ENCODE measurements around the gene NEU1.
"Not testable (repeated sequence)": the region's sequence is repeated elsewhere in the genome, so short reads cannot be mapped to it uniquely, and the experiment has no call there.

NEU1 gene

DNA sequence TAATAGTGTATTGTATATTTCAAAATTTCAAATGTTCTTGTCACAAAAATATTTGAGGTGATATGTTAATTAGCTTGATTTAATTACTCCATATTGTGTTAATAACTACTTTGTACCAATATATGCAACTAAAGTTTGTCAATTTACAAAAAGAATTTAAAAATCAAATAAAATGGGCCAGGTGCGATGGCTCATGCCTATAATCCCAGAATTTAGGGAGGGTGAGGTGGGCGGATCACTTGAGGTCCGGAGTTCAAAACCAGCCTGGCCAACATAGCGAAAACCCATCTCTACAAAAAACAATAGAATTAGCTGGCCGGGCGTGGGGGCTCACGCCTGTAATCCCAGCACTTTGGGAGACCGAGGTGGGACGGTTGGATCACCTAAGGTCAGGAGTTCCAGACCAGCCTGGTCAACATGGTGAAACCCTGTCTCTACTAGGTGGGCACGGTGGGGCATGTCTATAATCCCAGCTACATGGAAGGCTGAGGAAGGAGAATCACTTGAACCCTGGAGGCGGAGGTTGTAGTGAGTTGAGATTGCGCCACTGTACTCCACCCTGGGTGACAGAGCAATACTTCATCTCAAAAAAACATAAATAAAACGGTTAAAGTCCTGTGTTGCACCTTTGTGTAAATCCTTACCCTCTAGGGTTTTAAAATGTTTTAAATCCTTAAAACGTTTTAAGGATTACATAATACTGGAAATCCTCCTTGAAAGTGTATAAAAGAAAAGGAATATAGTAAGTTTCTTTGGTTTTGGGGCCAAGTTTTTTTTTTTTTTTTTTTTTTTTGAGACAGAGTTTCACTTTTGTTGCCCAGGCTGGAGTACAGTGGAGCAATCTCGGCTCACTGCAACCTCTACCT lies 31.0 kb downstream of the NEU1 start:
- H3K27me3 ChIP-seq (ENCODE audit: control insufficient read depth in 1 of 2, insufficient read depth in 2 of 2, low read length in 2 of 2) = no peaks in the 10 kb centered on the region
- peak overlapping the region; percentile 14 for H3K27ac ChIP-seq (ENCODE audit: low read depth, low read length)
- peak overlapping the region in 1 of 2 donors; percentile 80 for H3K4me3 ChIP-seq (ENCODE audit: low read depth in 1 of 2, low read length in 2 of 2)
- H3K4me1 ChIP-seq (ENCODE audit: control insufficient read depth in 1 of 2, insufficient read depth in 2 of 2, low read length in 2 of 2) = peaks cover 10 to 37% of the 10 kb centered on the region in 2 donors
- no peaks in the 10 kb centered on the region for H3K36me3 ChIP-seq (ENCODE audit: control insufficient read depth in 1 of 2, insufficient read depth in 2 of 2, low read length in 2 of 2)
- peak overlapping the region; percentile 83 to 90 for H3K9ac ChIP-seq (ENCODE audit: low read depth in 1 of 2, low read length in 2 of 2)
- no peaks in the 10 kb centered on the region for H3K9me3 ChIP-seq (ENCODE audit: control insufficient read depth in 1 of 2, low read length in 2 of 2)

DNA sequence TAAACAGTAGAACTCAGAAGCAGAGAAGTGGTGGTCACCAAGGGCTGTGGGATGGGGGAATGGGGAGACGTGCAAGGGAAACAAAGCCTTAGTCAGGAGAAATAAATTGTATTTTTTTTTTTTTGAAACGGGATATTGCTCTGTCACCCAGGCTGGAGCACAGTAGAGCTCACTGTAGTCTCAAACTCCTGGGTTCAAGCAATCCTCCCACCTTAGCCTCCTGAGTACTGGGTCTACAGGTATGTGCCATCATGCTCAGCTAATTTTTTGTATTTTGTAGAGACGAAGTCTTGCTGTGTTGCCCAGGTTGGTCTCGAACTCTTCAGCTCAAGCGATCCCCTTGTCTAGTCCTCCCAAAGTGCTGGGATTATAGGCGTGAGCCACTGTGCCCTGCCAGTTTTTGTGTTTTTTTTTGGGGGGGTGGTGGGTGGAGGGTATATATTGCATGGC lies 31.7 kb downstream of the NEU1 start:
- Histone ChIP-seq H3K4me3 (ENCODE audit: low read depth in 1 of 2, low read length in 2 of 2) (peak overlapping the region; percentile 77 to 80), H3K4me1 (ENCODE audit: control insufficient read depth in 1 of 2, insufficient read depth in 2 of 2, low read length in 2 of 2) (peaks cover 9 to 34% of the 10 kb centered on the region in 2 donors), H3K9ac (ENCODE audit: low read depth in 1 of 2, low read length in 2 of 2) (peak overlapping the region; percentile 83 to 90), H3K9me3 (ENCODE audit: control insufficient read depth in 1 of 2, low read length in 2 of 2) (no peaks in the 10 kb centered on the region), H3K27ac (ENCODE audit: low read depth, low read length) (peak overlapping the region; percentile 64), H3K27me3 (ENCODE audit: control insufficient read depth in 1 of 2, insufficient read depth in 2 of 2, low read length in 2 of 2) (no peaks in the 10 kb centered on the region), H3K36me3 (ENCODE audit: control insufficient read depth in 1 of 2, insufficient read depth in 2 of 2, low read length in 2 of 2) (no peaks in the 10 kb centered on the region)

DNA sequence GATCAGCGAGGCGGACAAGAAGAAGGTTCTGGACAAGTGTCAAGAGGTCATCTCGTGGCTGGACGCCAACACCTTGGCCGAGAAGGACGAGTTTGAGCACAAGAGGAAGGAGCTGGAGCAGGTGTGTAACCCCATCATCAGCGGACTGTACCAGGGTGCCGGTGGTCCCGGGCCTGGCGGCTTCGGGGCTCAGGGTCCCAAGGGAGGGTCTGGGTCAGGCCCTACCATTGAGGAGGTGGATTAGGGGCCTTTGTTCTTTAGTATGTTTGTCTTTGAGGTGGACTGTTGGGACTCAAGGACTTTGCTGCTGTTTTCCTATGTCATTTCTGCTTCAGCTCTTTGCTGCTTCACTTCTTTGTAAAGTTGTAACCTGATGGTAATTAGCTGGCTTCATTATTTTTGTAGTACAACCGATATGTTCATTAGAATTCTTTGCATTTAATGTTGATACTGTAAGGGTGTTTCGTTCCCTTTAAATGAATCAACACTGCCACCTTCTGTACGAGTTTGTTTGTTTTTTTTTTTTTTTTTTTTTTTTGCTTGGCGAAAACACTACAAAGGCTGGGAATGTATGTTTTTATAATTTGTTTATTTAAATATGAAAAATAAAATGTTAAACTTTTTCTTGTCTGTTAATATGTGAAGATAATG lies 32.9 kb downstream of the NEU1 start:
- H3K9me3 ChIP-seq (ENCODE audit: control insufficient read depth in 1 of 2, low read length in 2 of 2) = no peaks in the 10 kb centered on the region
- peak overlapping the region; percentile 77 to 80 for H3K4me3 ChIP-seq (ENCODE audit: low read depth in 1 of 2, low read length in 2 of 2)
- H3K9ac ChIP-seq (ENCODE audit: low read depth in 1 of 2, low read length in 2 of 2) = peak overlapping the region; percentile 83 to 90
- H3K27ac ChIP-seq (ENCODE audit: low read depth, low read length) = peak overlapping the region; percentile 68
- H3K27me3 ChIP-seq (ENCODE audit: control insufficient read depth in 1 of 2, insufficient read depth in 2 of 2, low read length in 2 of 2) = no peaks in the 10 kb centered on the region
- H3K4me1 ChIP-seq (ENCODE audit: control insufficient read depth in 1 of 2, insufficient read depth in 2 of 2, low read length in 2 of 2) = peaks cover 17 to 34% of the 10 kb centered on the region in 2 donors
- no peaks in the 10 kb centered on the region for H3K36me3 ChIP-seq (ENCODE audit: control insufficient read depth in 1 of 2, insufficient read depth in 2 of 2, low read length in 2 of 2)

- peak within 1 kb of the TSS; percentile 80 to 87 for H3K4me3 ChIP-seq (ENCODE audit: low read depth in 1 of 2, low read length in 2 of 2)
- peaks cover 20 to 29% of the 10 kb centered on the region in 2 donors for H3K4me1 ChIP-seq (ENCODE audit: control insufficient read depth in 1 of 2, insufficient read depth in 2 of 2, low read length in 2 of 2)
- H3K9ac ChIP-seq (ENCODE audit: low read depth in 1 of 2, low read length in 2 of 2) = peak within 1 kb of the TSS; percentile 97 to 99
- peak within 1 kb of the TSS; percentile 99 for H3K27ac ChIP-seq (ENCODE audit: low read depth, low read length)
- no peaks in the 10 kb centered on the region for H3K27me3 ChIP-seq (ENCODE audit: control insufficient read depth in 1 of 2, insufficient read depth in 2 of 2, low read length in 2 of 2)
- H3K9me3 ChIP-seq (ENCODE audit: control insufficient read depth in 1 of 2, low read length in 2 of 2) = no peaks in the 10 kb centered on the region
- no peaks in the 10 kb centered on the region for H3K36me3 ChIP-seq (ENCODE audit: control insufficient read depth in 1 of 2, insufficient read depth in 2 of 2, low read length in 2 of 2)
Observed at GRCh38 chr6:31827286-31828079, 35.1 kb downstream of the NEU1 start, which contains the start of gene HSPA1B. HSPA1B (plus strand) TSS chr6:31827738; CDS start chr6:31827951, 213 bp downstream.

DNA sequence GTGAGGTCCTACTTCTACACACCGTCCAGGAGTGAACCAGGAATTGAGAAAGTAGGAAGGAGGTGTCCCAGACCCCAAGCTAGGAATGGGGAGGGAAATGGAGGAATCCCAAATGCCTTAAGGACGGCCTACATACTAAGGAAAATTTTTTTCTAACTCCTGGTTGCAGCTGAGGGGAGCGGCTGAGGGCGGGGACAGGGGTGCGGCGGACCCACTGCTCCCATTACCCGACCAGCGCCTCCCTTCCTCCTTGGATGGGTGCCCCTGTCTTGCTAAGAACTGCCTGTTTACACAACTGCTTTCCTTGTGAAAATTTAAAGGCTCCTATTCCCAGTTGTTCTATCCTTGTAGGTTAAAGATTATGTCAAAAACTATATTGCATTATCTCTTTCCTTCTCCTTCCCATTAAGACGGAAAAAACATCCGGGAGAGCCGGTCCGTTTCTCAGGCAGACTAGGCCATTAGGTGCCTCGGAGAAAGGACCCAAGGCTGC lies 35.8 kb downstream of the NEU1 start:
- Histone ChIP-seq H3K36me3 (ENCODE audit: control insufficient read depth in 1 of 2, insufficient read depth in 2 of 2, low read length in 2 of 2) (no peaks in the 10 kb centered on the region), H3K9me3 (ENCODE audit: control insufficient read depth in 1 of 2, low read length in 2 of 2) (no peaks in the 10 kb centered on the region), H3K27me3 (ENCODE audit: control insufficient read depth in 1 of 2, insufficient read depth in 2 of 2, low read length in 2 of 2) (no peaks in the 10 kb centered on the region), H3K4me1 (ENCODE audit: control insufficient read depth in 1 of 2, insufficient read depth in 2 of 2, low read length in 2 of 2) (peaks cover 20 to 32% of the 10 kb centered on the region in 2 donors), H3K4me3 (ENCODE audit: low read depth in 1 of 2, low read length in 2 of 2) (peak overlapping the region; percentile 80 to 87), H3K27ac (ENCODE audit: low read depth, low read length) (peak overlapping the region; percentile 99), H3K9ac (ENCODE audit: low read depth in 1 of 2, low read length in 2 of 2) (peak overlapping the region; percentile 97 to 99)

DNA sequence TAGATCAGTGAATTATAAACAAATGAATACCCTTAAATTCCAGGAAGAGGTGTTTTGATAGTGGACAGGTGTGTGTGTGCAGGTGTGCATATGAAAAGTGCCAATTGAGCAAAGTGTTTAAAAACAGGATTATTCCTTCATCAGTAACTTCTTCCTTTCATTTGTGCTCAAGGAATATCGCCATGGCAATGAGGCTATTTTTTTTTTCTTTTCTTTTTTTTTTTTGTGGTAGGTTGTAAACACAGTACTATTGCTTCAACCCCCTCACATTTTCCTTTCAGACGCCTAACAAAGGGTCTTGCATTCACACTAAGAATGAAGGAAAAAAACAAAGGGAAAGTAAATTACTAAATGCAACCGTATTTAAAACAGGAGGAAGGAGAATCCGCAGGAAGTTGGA lies 37.1 kb downstream of the NEU1 start:
- H3K9me3 ChIP-seq (ENCODE audit: control insufficient read depth in 1 of 2, low read length in 2 of 2) = no peaks in the 10 kb centered on the region

DNA sequence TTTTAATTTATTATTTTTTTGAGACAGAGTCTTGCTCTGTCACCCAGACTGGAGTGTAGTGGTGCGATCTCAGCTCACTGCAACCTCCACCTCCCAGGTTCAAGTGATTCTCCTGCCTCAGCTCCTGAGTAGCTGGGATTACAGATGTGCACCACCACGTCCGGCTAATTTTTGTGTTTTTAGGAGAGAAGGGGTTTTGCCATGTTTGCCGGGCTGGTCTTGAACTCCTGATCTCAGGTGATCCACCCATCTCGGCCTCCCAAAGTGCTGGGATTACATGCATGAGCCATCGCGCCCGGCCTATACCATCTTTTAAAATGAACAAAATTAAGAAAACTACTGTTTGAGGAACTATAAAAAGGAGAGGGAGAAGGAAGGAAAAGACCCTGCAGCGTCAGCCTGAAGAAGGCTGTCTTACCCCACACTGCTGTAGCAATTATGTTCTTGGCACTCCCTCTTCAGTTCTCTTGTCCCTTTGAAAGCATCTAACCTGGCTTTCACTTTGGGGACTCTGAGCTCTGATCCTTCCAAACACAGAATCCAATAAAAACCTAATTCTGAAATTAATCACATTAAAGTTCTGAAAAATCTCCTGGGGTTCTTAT lies 38.9 kb downstream of the NEU1 start:
- H3K27ac ChIP-seq (ENCODE audit: low read depth, low read length); H3K36me3 ChIP-seq (ENCODE audit: control insufficient read depth in 1 of 2, insufficient read depth in 2 of 2, low read length in 2 of 2); H3K27me3 ChIP-seq (ENCODE audit: control insufficient read depth in 1 of 2, insufficient read depth in 2 of 2, low read length in 2 of 2); H3K9me3 ChIP-seq (ENCODE audit: control insufficient read depth in 1 of 2, low read length in 2 of 2); H3K4me3 ChIP-seq (ENCODE audit: low read depth in 1 of 2, low read length in 2 of 2); H3K9ac ChIP-seq (ENCODE audit: low read depth in 1 of 2, low read length in 2 of 2): not testable (repeated sequence)
- H3K4me1 ChIP-seq (ENCODE audit: control insufficient read depth in 1 of 2, insufficient read depth in 2 of 2, low read length in 2 of 2) = peaks cover 31 to 50% of the 10 kb centered on the region in 2 donors

More for the DNA sequence above, 37.1 kb downstream of the NEU1 start:
- Histone ChIP-seq H3K9ac (ENCODE audit: low read depth in 1 of 2, low read length in 2 of 2) (peak overlapping the region; percentile 1 to 47), H3K4me3 (ENCODE audit: low read depth in 1 of 2, low read length in 2 of 2) (no peak overlapping the region), H3K36me3 (ENCODE audit: control insufficient read depth in 1 of 2, insufficient read depth in 2 of 2, low read length in 2 of 2) (no peaks in the 10 kb centered on the region), H3K27ac (ENCODE audit: low read depth, low read length) (peak overlapping the region; percentile 99), H3K4me1 (ENCODE audit: control insufficient read depth in 1 of 2, insufficient read depth in 2 of 2, low read length in 2 of 2) (peaks cover 19 to 41% of the 10 kb centered on the region in 2 donors), H3K27me3 (ENCODE audit: control insufficient read depth in 1 of 2, insufficient read depth in 2 of 2, low read length in 2 of 2) (no peaks in the 10 kb centered on the region)

GRCh38 chr6:31822036-31822821 lies 40.4 kb downstream of the NEU1 start:
- peak overlapping the region; percentile 90 for H3K27ac ChIP-seq (ENCODE audit: low read depth, low read length)
- H3K36me3 ChIP-seq (ENCODE audit: control insufficient read depth in 1 of 2, insufficient read depth in 2 of 2, low read length in 2 of 2) = no peaks in the 10 kb centered on the region
- peak overlapping the region; percentile 74 to 83 for H3K4me3 ChIP-seq (ENCODE audit: low read depth in 1 of 2, low read length in 2 of 2)
- no peaks in the 10 kb centered on the region for H3K9me3 ChIP-seq (ENCODE audit: control insufficient read depth in 1 of 2, low read length in 2 of 2)
- H3K27me3 ChIP-seq (ENCODE audit: control insufficient read depth in 1 of 2, insufficient read depth in 2 of 2, low read length in 2 of 2) = no peaks in the 10 kb centered on the region
- peaks cover 39 to 60% of the 10 kb centered on the region in 2 donors for H3K4me1 ChIP-seq (ENCODE audit: control insufficient read depth in 1 of 2, insufficient read depth in 2 of 2, low read length in 2 of 2)
- H3K9ac ChIP-seq (ENCODE audit: low read depth in 1 of 2, low read length in 2 of 2) = peak overlapping the region; percentile 89 to 98
